ENCODE results near the gene OR10H1. TPM values are rescaled to one million over a fixed set of nuclear protein-coding genes. Genes with fewer than 3 reads are reported as not detected.
"Not testable (repeated sequence)": the region's sequence is repeated elsewhere in the genome, so short reads cannot be mapped to it uniquely, and the experiment has no call there.

Gene OR10H1
- polyA plus RNA-seq, 1 of the 3 experiments (the other 2 are of a cell fraction), result not detected

GRCh38 chr19:15846923-15847322, 31.5 kb upstream of the OR10H1 start:
- Histone ChIP-seq H3K27me3 (ENCODE audit: insufficient read depth) (peaks cover 13% of the 10 kb centered on the region; the same call in 1 of the 2 replicates), H3F3A (replicated peaks; ENCODE audit: insufficient read depth) (no peaks in the 10 kb centered on the region), H2AFZ (ENCODE audit: low read depth) (no peak overlapping the region), H3K9me3 (no peaks in the 10 kb centered on the region), H3K27ac (ENCODE audit: low read depth in 2 of 2, low read length in 1 of 2) (no peak overlapping the region), H3K9ac (no peak overlapping the region), H3K79me2 (ENCODE audit: insufficient read depth) (no peaks in the 10 kb centered on the region), H3K9me2 (no peaks in the 10 kb centered on the region), H3K36me3 (replicated peaks in 1 of 2; ENCODE audit: control insufficient read depth in 1 of 2, insufficient read depth in 2 of 2, low read length in 1 of 2) (no peaks in the 10 kb centered on the region), H3K4me3 (ENCODE audit: low read depth in 2 of 2, low read length in 1 of 2) (no peak overlapping the region), H3K4me2 (no peak overlapping the region), H3K4me1 (ENCODE audit: control insufficient read depth in 1 of 2, insufficient read depth in 2 of 2, low read depth in 1 of 2, low read length in 1 of 2) (no peaks in the 10 kb centered on the region), H4K20me1 (ENCODE audit: insufficient read depth) (no peaks in the 10 kb centered on the region)
- 0% methylated on average over 6 of the region's 6 CpGs for WGBS (ENCODE audit: low lambda C conversion rate)
- POLR2A ChIA-PET, result no interaction called here
- TF ChIP-seq SIN3A (IDR thresholded peaks at IDR 0.05; ENCODE audit: borderline replicate concordance, low read depth, low read length) (no peak), RCOR1 (IDR thresholded peaks at IDR 0.05; ENCODE audit: low read length) (no peak), GATA2 (CRISPR knock-in tag; IDR thresholded peaks at IDR 0.05) (no peak), RXRA (IDR thresholded peaks at IDR 0.05; ENCODE audit: borderline replicate concordance, low read depth) (no peak), MEF2A (IDR thresholded peaks at IDR 0.05; ENCODE audit: borderline replicate concordance, low read depth) (no peak), GABPA (IDR thresholded peaks at IDR 0.05; ENCODE audit: low read depth) (no peak), NFIC (IDR thresholded peaks at IDR 0.05; ENCODE audit: borderline replicate concordance) (no peak), YY1 (IDR thresholded peaks at IDR 0.05; ENCODE audit: low read depth) (no peak), IRF3 (IDR thresholded peaks at IDR 0.05; ENCODE audit: low read depth, low read length) (no peak), NRF1 (IDR thresholded peaks at IDR 0.05; ENCODE audit: low read depth, low read length) (no peak)
- TF ChIP-seq, protein P1, sequence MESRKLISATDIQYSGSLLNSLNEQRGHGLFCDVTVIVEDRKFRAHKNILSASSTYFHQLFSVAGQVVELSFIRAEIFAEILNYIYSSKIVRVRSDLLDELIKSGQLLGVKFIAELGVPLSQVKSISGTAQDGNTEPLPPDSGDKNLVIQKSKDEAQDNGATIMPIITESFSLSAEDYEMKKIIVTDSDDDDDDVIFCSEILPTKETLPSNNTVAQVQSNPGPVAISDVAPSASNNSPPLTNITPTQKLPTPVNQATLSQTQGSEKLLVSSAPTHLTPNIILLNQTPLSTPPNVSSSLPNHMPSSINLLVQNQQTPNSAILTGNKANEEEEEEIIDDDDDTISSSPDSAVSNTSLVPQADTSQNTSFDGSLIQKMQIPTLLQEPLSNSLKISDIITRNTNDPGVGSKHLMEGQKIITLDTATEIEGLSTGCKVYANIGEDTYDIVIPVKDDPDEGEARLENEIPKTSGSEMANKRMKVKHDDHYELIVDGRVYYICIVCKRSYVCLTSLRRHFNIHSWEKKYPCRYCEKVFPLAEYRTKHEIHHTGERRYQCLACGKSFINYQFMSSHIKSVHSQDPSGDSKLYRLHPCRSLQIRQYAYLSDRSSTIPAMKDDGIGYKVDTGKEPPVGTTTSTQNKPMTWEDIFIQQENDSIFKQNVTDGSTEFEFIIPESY (IDR thresholded peaks at IDR 0.05; ENCODE audit: borderline replicate concordance, low read depth), result no peak
- TF ChIP-seq, protein P2, sequence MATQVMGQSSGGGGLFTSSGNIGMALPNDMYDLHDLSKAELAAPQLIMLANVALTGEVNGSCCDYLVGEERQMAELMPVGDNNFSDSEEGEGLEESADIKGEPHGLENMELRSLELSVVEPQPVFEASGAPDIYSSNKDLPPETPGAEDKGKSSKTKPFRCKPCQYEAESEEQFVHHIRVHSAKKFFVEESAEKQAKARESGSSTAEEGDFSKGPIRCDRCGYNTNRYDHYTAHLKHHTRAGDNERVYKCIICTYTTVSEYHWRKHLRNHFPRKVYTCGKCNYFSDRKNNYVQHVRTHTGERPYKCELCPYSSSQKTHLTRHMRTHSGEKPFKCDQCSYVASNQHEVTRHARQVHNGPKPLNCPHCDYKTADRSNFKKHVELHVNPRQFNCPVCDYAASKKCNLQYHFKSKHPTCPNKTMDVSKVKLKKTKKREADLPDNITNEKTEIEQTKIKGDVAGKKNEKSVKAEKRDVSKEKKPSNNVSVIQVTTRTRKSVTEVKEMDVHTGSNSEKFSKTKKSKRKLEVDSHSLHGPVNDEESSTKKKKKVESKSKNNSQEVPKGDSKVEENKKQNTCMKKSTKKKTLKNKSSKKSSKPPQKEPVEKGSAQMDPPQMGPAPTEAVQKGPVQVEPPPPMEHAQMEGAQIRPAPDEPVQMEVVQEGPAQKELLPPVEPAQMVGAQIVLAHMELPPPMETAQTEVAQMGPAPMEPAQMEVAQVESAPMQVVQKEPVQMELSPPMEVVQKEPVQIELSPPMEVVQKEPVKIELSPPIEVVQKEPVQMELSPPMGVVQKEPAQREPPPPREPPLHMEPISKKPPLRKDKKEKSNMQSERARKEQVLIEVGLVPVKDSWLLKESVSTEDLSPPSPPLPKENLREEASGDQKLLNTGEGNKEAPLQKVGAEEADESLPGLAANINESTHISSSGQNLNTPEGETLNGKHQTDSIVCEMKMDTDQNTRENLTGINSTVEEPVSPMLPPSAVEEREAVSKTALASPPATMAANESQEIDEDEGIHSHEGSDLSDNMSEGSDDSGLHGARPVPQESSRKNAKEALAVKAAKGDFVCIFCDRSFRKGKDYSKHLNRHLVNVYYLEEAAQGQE (IDR thresholded peaks at IDR 0.05; ENCODE audit: low read depth, low read length), result no peak
- TF ChIP-seq, protein P3, sequence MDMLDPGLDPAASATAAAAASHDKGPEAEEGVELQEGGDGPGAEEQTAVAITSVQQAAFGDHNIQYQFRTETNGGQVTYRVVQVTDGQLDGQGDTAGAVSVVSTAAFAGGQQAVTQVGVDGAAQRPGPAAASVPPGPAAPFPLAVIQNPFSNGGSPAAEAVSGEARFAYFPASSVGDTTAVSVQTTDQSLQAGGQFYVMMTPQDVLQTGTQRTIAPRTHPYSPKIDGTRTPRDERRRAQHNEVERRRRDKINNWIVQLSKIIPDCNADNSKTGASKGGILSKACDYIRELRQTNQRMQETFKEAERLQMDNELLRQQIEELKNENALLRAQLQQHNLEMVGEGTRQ (IDR thresholded peaks at IDR 0.05; ENCODE audit: borderline replicate concordance, low read depth, low read length), result no peak
- no peak for DNase-seq
- CTCF ChIA-PET, result no interaction called here

- H3F3A ChIP-seq (replicated peaks; ENCODE audit: insufficient read depth); H3K36me3 ChIP-seq (replicated peaks in 1 of 2; ENCODE audit: control insufficient read depth in 1 of 2, insufficient read depth in 2 of 2, low read length in 1 of 2); H3K79me2 ChIP-seq (ENCODE audit: insufficient read depth); H3K4me2 ChIP-seq; H3K4me3 ChIP-seq (ENCODE audit: low read depth in 2 of 2, low read length in 1 of 2); H4K20me1 ChIP-seq (ENCODE audit: insufficient read depth); H3K9me3 ChIP-seq; CTCF ChIA-PET; DNase-seq; H2AFZ ChIP-seq (ENCODE audit: low read depth); H3K9ac ChIP-seq; POLR2A ChIA-PET; H3K4me1 ChIP-seq (ENCODE audit: control insufficient read depth in 1 of 2, insufficient read depth in 2 of 2, low read depth in 1 of 2, low read length in 1 of 2); H3K27ac ChIP-seq (ENCODE audit: low read depth in 2 of 2, low read length in 1 of 2); H3K9me2 ChIP-seq: not testable (repeated sequence)
- H3K27me3 ChIP-seq (ENCODE audit: insufficient read depth), result peaks cover 13% of the 10 kb centered on the region; the same call in 1 of the 2 replicates
- WGBS (ENCODE audit: low lambda C conversion rate), result 10% methylated on average over 8 of the region's 8 CpGs
Observed at GRCh38 chr19:15843894-15844222, 28.4 kb upstream of the OR10H1 start.

Data from SK-N-SH (cell line).